K562 (cell line): Measurements from ENCODE around the gene TMC1. TPM values are rescaled to one million over a fixed set of nuclear protein-coding genes. Genes with fewer than 3 reads are reported as not detected.

Experiments used
- ATAC-seq: fragments of 200-7000 bp; cut with Tn5 transposase; 3 replicates; pipeline ENCODE4 v1.9.1; 2020; ENCODE audit warnings: moderate library complexity
- BruUV-seq: library from RNA; stranded (reverse); fragments of 400-500 nt; replicated peaks from 2 replicates; lab custom pipeline; 2021; lab: Mats Ljungman, UMichigan
- CTCF ChIA-PET: fragments of 300-600 bp; formaldehyde crosslinking; extraction: SDS; loops from one replicate; lab custom pipeline; 2021; ENCODE audit warnings: low intra/inter-chr PET ratio; lab: Yijun Ruan, JAX
- POLR2A ChIA-PET: fragments of 300-600, 350-650 bp; sonication (Branson Sonifier 250); formaldehyde crosslinking; extraction: SDS; loops from one replicate; lab custom pipeline; 2021; ENCODE audit warnings: antibody characterized with exemption, inconsistent platforms; lab: Yijun Ruan, JAX
- DNase-seq, 4 experiments: peaks; one replicate each; pipeline versions ENCODE4 v3.0.0 to v3.0.0-alpha.2; 2011 to 2018; ENCODE audit warnings: low spot score in 3 of 4, mixed read lengths in 3 of 4; ENCODE audit errors: extremely low read depth in 1 of 4
- FAIRE-seq: peaks from 2 replicates; lab custom pipeline; 2011; peaks lifted over from hg19 to GRCh38; lab: Jason Lieb, UNC
- H2AFZ ChIP-seq: 2 replicates; pipeline ENCODE4 v1.6.0; 2011; ENCODE audit warnings: low read depth, low read length, control low read depth, inconsistent platforms
- H3K27ac ChIP-seq: fragments of 200-600 bp; 3 replicates; pipeline ENCODE4 v1.8.0; 2011; ENCODE audit warnings: low read depth, mild to moderate bottlenecking, control low read depth, inconsistent platforms, low read length, moderate library complexity, mixed read lengths; ENCODE audit errors: extremely low read depth
- H3K27me3 ChIP-seq, 2 experiments: fragments of 300-600 bp in 1 of 2; 2 replicates in 1 of 2; 3 replicates in 1 of 2; pipeline versions ENCODE4 v1.6.0 to v1.8.0; 2011; ENCODE audit warnings: inconsistent platforms in 2 of 2, low read length in 2 of 2, mild to moderate bottlenecking in 1 of 2, mixed read lengths in 1 of 2, moderate library complexity in 1 of 2; ENCODE audit not compliant: control insufficient read depth in 2 of 2, insufficient read depth in 2 of 2
- H3K36me3 ChIP-seq: fragments of 300-600 bp; 3 replicates; pipeline ENCODE4 v1.8.0; 2011; ENCODE audit warnings: mild to moderate bottlenecking, low read length, inconsistent platforms; ENCODE audit not compliant: control insufficient read depth, insufficient read depth
- H3K4me1 ChIP-seq, 2 experiments: fragments of 200-600 bp in 1 of 2; replicated peaks in 1 of 2; 2 replicates in 1 of 2; 3 replicates in 1 of 2; pipeline versions ENCODE4 v1.5.1 to v1.8.0; 2011; ENCODE audit warnings: inconsistent platforms in 2 of 2, low read length in 2 of 2, mild to moderate bottlenecking in 1 of 2, mixed read lengths in 1 of 2, moderate library complexity in 1 of 2; ENCODE audit not compliant: control insufficient read depth in 2 of 2, insufficient read depth in 2 of 2
- H3K4me2 ChIP-seq: 2 replicates; pipeline ENCODE4 v1.6.1; 2011; ENCODE audit warnings: low read length, control low read depth, inconsistent platforms, mixed read lengths; ENCODE audit not compliant: insufficient read depth
- H3K4me3 ChIP-seq: fragments of 200-600 bp; sonication (generic), shearing (Covaris generic); 2 replicates; pipeline ENCODE4 v1.5.1; 2016; ENCODE audit warnings: control low read depth, inconsistent platforms
- H3K79me2 ChIP-seq: fragments of 200-600 bp; 3 replicates; pipeline ENCODE4 v1.8.0; 2011; ENCODE audit warnings: low read length, inconsistent platforms; ENCODE audit not compliant: control insufficient read depth, insufficient read depth
- H3K9ac ChIP-seq, 2 experiments: 2 replicates each; pipeline versions ENCODE4 v1.6.0 to v1.6.1; 2011; ENCODE audit warnings: low read depth in 2 of 2, low read length in 2 of 2, control low read depth in 1 of 2, inconsistent platforms in 1 of 2, mild to moderate bottlenecking in 1 of 2, mixed read lengths in 1 of 2; ENCODE audit not compliant: insufficient read depth in 1 of 2
- H3K9me1 ChIP-seq: one replicate; pipeline ENCODE4 v1.6.0; 2011; ENCODE audit warnings: inconsistent platforms, mild to moderate bottlenecking, low read length, moderate library complexity; ENCODE audit not compliant: control insufficient read depth, insufficient read depth
- H3K9me3 ChIP-seq: replicated peaks from 2 replicates; pipeline ENCODE4 v1.5.1; 2011; ENCODE audit warnings: low read depth, low read length, inconsistent platforms; ENCODE audit not compliant: control insufficient read depth, insufficient read depth
- H4K20me1 ChIP-seq: replicated peaks from 2 replicates; pipeline ENCODE4 v1.6.1; 2011; ENCODE audit warnings: low read length, inconsistent platforms, mixed read lengths; ENCODE audit not compliant: control insufficient read depth, insufficient read depth
- ARID3A ChIP-seq: IDR thresholded peaks from 2 replicates; pipeline ENCODE4 v1.6.1; 2012; ENCODE audit warnings: low read depth, low read length, improper control_type of control experiment, borderline replicate concordance
- CCNT2 ChIP-seq: IDR thresholded peaks from 2 replicates; pipeline ENCODE4 v1.6.1; 2011; ENCODE audit warnings: borderline replicate concordance, low read depth, mild to moderate bottlenecking, moderate library complexity, mixed read lengths, low read length; ENCODE audit not compliant: insufficient read length; ENCODE audit errors: extremely low read depth
- CREB3 ChIP-seq: fragments of 450-650 bp; conservative IDR thresholded peaks from 2 replicates; pipeline ENCODE4 v1.6.1; 2016; ENCODE audit warnings: missing genetic modification characterization, low read depth, mild to moderate bottlenecking, missing compliant biosample characterization, moderate library complexity
- ELF2 ChIP-seq: fragments of 250-450 bp; sonication (Bioruptor Pico); IDR thresholded peaks from 2 replicates; pipeline ENCODE4 v1.5.0; 2021; ENCODE audit warnings: mild to moderate bottlenecking
- HDAC6 ChIP-seq: IDR thresholded peaks from 2 replicates; pipeline ENCODE4 v1.6.1; 2012; ENCODE audit warnings: low read depth, mild to moderate bottlenecking, control low read depth, inconsistent platforms, low read length, moderate library complexity
- KHSRP ChIP-seq: fragments of 450-650 bp; IDR thresholded peaks from 2 replicates; pipeline ENCODE4 v1.6.1; 2017
- KLF1 ChIP-seq: fragments of 450-650 bp; IDR thresholded peaks from 2 replicates; pipeline ENCODE4 v1.6.1; 2016; ENCODE audit warnings: missing genetic modification characterization, missing compliant biosample characterization
- NRF1 ChIP-seq, 2 experiments: fragments of 450-650 bp; IDR thresholded peaks in 1 of 2; conservative IDR thresholded peaks in 1 of 2; 2 replicates each; pipeline ENCODE4 v1.6.1; 2014; ENCODE audit warnings: mild to moderate bottlenecking in 2 of 2
- POU5F1 ChIP-seq: fragments of 150-350 bp; IDR thresholded peaks from 2 replicates; pipeline ENCODE4 v1.6.1; 2014; ENCODE audit warnings: borderline replicate concordance, low read length, low read depth, mild to moderate bottlenecking; ENCODE audit not compliant: partially characterized antibody
- RBM25 ChIP-seq: fragments of 200-400 bp; formaldehyde crosslinking; IDR thresholded peaks from 2 replicates; pipeline ENCODE4 v1.6.1; 2018; ENCODE audit warnings: low read length, low read depth, moderate library complexity; ENCODE audit not compliant: severe bottlenecking
- RHOXF2B ChIP-seq: fragments of 250-450 bp; sonication (Bioruptor Pico); conservative IDR thresholded peaks from 2 replicates; pipeline ENCODE4 v1.5.1; 2021
- THAP7 ChIP-seq: fragments of 250-450 bp; sonication (Bioruptor Pico); IDR thresholded peaks from 2 replicates; pipeline ENCODE4 v1.5.0; 2021
- ZNF263 ChIP-seq: sonication (generic); formaldehyde crosslinking; IDR thresholded peaks from 2 replicates; pipeline ENCODE4 v1.8.0; 2022; ENCODE audit warnings: mild to moderate bottlenecking, missing genetic modification reagents, borderline replicate concordance
- ZNF699 ChIP-seq: fragments of 250-450 bp; sonication (Bioruptor Pico); IDR thresholded peaks from 2 replicates; pipeline ENCODE4 v1.8.0; 2021; ENCODE audit warnings: mild to moderate bottlenecking, moderate library complexity; ENCODE audit not compliant: insufficient replicate concordance
- WGBS: fragments of 100-300 bp; shearing (Covaris generic); methylation state at CpG from one replicate; pipeline ENCODE4 v1.1.6; 2016; ENCODE audit warnings: low coverage, mixed read lengths; ENCODE audit not compliant: insufficient coverage; ENCODE audit errors: missing lambda C conversion rate; 5-methylcytosine and 5-hydroxymethylcytosine counted together
- in situ Hi-C: fragments of 300-500 bp; cut with MboI; formaldehyde crosslinking; loops from 4 replicates; pipeline ENCODE4 v1.15.0; 2018; ENCODE audit warnings: inconsistent platforms, mixed read lengths
- intact Hi-C: fragments of 100-400 bp; cut with micrococcal nuclease; formaldehyde crosslinking; loops from 2 replicates; pipeline ENCODE4 v1.14.2; 2022
- polyA plus RNA-seq, 8 experiments: library from polyadenylated mRNA; depleted of rRNA in 4 of 8; stranded (reverse) in 5 of 8; unstranded in 3 of 8; fragments of >200 nt; fragmentation: Nextera tagmentation in 2 of 8; fragmentation: Illumina TruSeq in 1 of 8; extraction: Ambion mirVana in 2 of 8; extraction: Trizol in 1 of 8; gene quantifications; 2 replicates each; pipeline versions ENCODE4 v1.2.1 to v1.2.3, GENCODE V29; 2011 to 2014; ENCODE audit warnings: inconsistent platforms in 1 of 8, missing spikeins in 1 of 8
- total RNA-seq, 7 experiments: library from RNA; depleted of rRNA in 6 of 7; stranded (reverse); fragments of >200 nt in 6 of 7; fragmentation: Illumina TruSeq in 2 of 7; extraction: Trizol in 2 of 7; gene quantifications; 2 replicates each; pipeline versions ENCODE4 v1.2.1 to v1.2.3, GENCODE V29; 2011 to 2021; ENCODE audit warnings: low replicate concordance in 1 of 7

Gene TMC1
- total and polyA plus RNA-seq, 9 of the 15 experiments (the other 6 are each of a cell fraction or from before 2014, with no cell fraction given) = 0.10 to 0.15 TPM; not detected in 7

GRCh38 chr9:72794946-72795345, 273.5 kb downstream of the TMC1 start:
- H2AFZ ChIP-seq = no peak overlapping the region
- TF ChIP-seq HDAC6 (no peak), ELF2 (CRISPR knock-in tag) (no peak), RHOXF2B (CRISPR knock-in tag) (no peak), CCNT2 (no peak), ZNF263 (CRISPR knock-in tag) (no peak), THAP7 (CRISPR knock-in tag) (no peak), RBM25 (no peak), NRF1 (conservative IDR thresholded peaks at IDR 0.05 in 1 of 2, IDR thresholded peaks at IDR 0.05 in 1 of 2) (no peak), KLF1 (tag) (no peak), KHSRP (no peak), POU5F1 (no peak), ARID3A (no peak), ZNF699 (CRISPR knock-in tag) (no peak), CREB3 (tag) (no peak)
- 0% methylated on average over 1 of the region's 1 CpG for WGBS
- intact Hi-C loops (no loop called here), in situ Hi-C loops (no loop called here)
- ATAC-seq (no peak), DNase-seq (no peak), FAIRE-seq (no peak)
- no peaks in the 10 kb centered on the region for H3K9me1 ChIP-seq
- no peaks in the 10 kb centered on the region for H3K36me3 ChIP-seq
- ChIA-PET POLR2A (interaction anchor here (0.6 kb wide), 1 partner anchor 768 kb away, joined by 3 read pairs; no protein-coding TSS in a partner anchor), CTCF (no interaction called here)
- H3K4me2 ChIP-seq = no peak overlapping the region
- H3K79me2 ChIP-seq = no peaks in the 10 kb centered on the region
- H3K27ac ChIP-seq = no peak overlapping the region
- BruUV-seq = no TSS peak
- no peaks in the 10 kb centered on the region; a peak in 1 of 5 replicates for H3K27me3 ChIP-seq
- H3K4me1 ChIP-seq = no peaks in the 10 kb centered on the region
- no peak overlapping the region for H3K9ac ChIP-seq
- H3K4me3 ChIP-seq = no peak overlapping the region
- no peaks in the 10 kb centered on the region for H3K9me3 ChIP-seq
- H4K20me1 ChIP-seq = no peaks in the 10 kb centered on the region
